ENCODE data around the gene EIF3L. TPM values are rescaled to one million over a fixed set of nuclear protein-coding genes. Genes with fewer than 3 reads are reported as not detected.

The EIF3L gene
- polyA plus RNA-seq, 3 donors: 209 to 503 (median 246) TPM

DNA sequence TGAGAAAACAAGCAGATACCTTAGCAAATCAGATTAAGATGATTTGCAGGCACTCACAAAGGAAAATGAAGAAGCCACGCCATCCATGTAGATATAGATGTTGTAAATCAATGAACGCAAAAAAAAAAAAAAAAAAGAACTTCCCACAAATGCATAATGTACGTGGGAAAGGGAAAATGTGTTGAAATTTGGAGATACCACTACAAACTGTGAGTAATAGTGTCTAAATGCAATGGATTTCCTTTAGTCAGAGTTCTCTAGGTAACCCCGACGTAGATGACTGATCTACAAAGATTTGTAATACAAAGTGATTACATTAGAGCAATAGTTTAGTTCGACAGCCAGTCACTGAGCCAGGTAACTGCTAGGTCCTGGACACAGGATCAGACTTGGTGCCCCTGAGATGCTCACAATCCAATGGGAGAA, 4.3 kb upstream of the EIF3L start:
- H3K4me1 ChIP-seq (ENCODE audit: control insufficient read depth in 1 of 2, insufficient read depth in 2 of 2, low read length in 2 of 2): peaks cover 22 to 27% of the 10 kb centered on the region in 2 donors
- H3K36me3 Mint-ChIP-seq: peaks cover 1 to 8% of the 10 kb centered on the region in 2 donors
- peaks cover 0 to 8% (median 4%) of the 10 kb centered on the region in 7 donors for H3K9me3 Mint-ChIP-seq
- H3K9ac ChIP-seq (ENCODE audit: insufficient read depth, low read length, poor library complexity, severe bottlenecking): no peak overlapping the region
- H3K4me3 ChIP-seq (replicated peaks in 1 of 3; ENCODE audit: low read depth in 2 of 3, low read length in 3 of 3): peak overlapping the region; percentile 4 to 87 (median 33)
- H3K36me3 ChIP-seq (replicated peaks in 1 of 2; ENCODE audit: control insufficient read depth in 1 of 2, insufficient read depth in 2 of 2, low read length in 2 of 2): peaks cover under 1 to 1% of the 10 kb centered on the region in 2 donors
- H3K4me1 Mint-ChIP-seq: peaks cover 31% of the 10 kb centered on the region
- peaks cover 2% of the 10 kb centered on the region for H4K20me1 ChIP-seq (ENCODE audit: insufficient read depth, low read length)
- peak overlapping the region; percentile 77 to 83 for H3K4me3 Mint-ChIP-seq
- H3K79me2 ChIP-seq (ENCODE audit: insufficient read depth, low read length): peaks cover 39% of the 10 kb centered on the region
- TF ChIP-seq, protein P1, sequence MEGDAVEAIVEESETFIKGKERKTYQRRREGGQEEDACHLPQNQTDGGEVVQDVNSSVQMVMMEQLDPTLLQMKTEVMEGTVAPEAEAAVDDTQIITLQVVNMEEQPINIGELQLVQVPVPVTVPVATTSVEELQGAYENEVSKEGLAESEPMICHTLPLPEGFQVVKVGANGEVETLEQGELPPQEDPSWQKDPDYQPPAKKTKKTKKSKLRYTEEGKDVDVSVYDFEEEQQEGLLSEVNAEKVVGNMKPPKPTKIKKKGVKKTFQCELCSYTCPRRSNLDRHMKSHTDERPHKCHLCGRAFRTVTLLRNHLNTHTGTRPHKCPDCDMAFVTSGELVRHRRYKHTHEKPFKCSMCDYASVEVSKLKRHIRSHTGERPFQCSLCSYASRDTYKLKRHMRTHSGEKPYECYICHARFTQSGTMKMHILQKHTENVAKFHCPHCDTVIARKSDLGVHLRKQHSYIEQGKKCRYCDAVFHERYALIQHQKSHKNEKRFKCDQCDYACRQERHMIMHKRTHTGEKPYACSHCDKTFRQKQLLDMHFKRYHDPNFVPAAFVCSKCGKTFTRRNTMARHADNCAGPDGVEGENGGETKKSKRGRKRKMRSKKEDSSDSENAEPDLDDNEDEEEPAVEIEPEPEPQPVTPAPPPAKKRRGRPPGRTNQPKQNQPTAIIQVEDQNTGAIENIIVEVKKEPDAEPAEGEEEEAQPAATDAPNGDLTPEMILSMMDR (IDR thresholded peaks at IDR 0.05): no peak
- H3K4me2 ChIP-seq (replicated peaks; ENCODE audit: extremely low read depth, low read length, poor library complexity, severe bottlenecking): peak overlapping the region; percentile 97
- WGBS (ENCODE audit: insufficient coverage): 90% methylated on average over 2 of the region's 6 CpGs
- DNase-seq: peak in 2 of 3 donors; percentile 38 to 58
- no peaks in the 10 kb centered on the region for H3K9me3 ChIP-seq (replicated peaks in 1 of 2; ENCODE audit: control insufficient read depth in 1 of 2, insufficient read depth in 1 of 2, low read length in 2 of 2)
- H2AFZ ChIP-seq (ENCODE audit: insufficient read depth, low read depth, low read length, poor library complexity, severe bottlenecking): peak overlapping the region; percentile 55
- H3K27me3 ChIP-seq (ENCODE audit: control insufficient read depth in 2 of 2, insufficient read depth in 2 of 2, low read length in 2 of 2): no peaks in the 10 kb centered on the region
- no peaks in the 10 kb centered on the region for H3K27me3 Mint-ChIP-seq (ENCODE audit: low read depth in 3 of 3)
- peak overlapping the region; percentile 78 to 94 (median 89) for H3K27ac Mint-ChIP-seq
- H3K27ac ChIP-seq (ENCODE audit: low read depth in 1 of 2, low read length in 2 of 2): peak overlapping the region; percentile 59 to 61
- intact Hi-C loops (cut with micrococcal nuclease): loop anchor here (10.0 kb wide), 2 partner anchors 100 to 170 kb away; partner anchors contain the start of gene LGALS1 (in 1 of the 2)

DNA sequence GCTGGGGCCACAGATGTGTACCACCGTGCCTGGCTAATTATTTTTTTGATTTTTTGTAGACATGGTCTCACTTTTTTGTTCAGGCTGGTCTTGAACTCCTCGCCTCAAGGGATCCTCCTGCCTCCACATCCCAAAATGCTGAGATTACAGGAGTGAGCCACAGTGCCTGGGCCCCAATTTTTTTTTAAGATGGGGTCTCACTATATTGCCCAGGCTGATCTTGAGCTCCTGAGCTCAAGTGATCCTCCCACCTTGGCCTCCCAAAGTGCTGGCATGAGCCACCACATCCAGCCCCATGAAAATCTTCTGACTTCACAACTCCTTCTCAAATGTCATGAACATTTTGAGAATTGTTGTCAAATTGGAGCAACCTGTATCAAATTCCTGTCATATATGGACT, 2.8 kb upstream of the EIF3L start:
- Histone ChIP-seq H3K36me3 (replicated peaks in 1 of 2; ENCODE audit: control insufficient read depth in 1 of 2, insufficient read depth in 2 of 2, low read length in 2 of 2) (peaks cover 5 to 9% of the 10 kb centered on the region in 2 donors), H3K27ac (ENCODE audit: low read depth in 1 of 2, low read length in 2 of 2) (no peak overlapping the region), H3K79me2 (ENCODE audit: insufficient read depth, low read length) (peaks cover 46% of the 10 kb centered on the region), H3K9me3 (replicated peaks in 1 of 2; ENCODE audit: control insufficient read depth in 1 of 2, insufficient read depth in 1 of 2, low read length in 2 of 2) (no peaks in the 10 kb centered on the region), H4K20me1 (ENCODE audit: insufficient read depth, low read length) (peaks cover 17% of the 10 kb centered on the region), H3K4me3 (replicated peaks in 1 of 3; ENCODE audit: low read depth in 2 of 3, low read length in 3 of 3) (no peak overlapping the region), H2AFZ (ENCODE audit: insufficient read depth, low read depth, low read length, poor library complexity, severe bottlenecking) (no peak overlapping the region), H3K9ac (ENCODE audit: insufficient read depth, low read length, poor library complexity, severe bottlenecking) (no peak overlapping the region), H3K4me2 (replicated peaks; ENCODE audit: extremely low read depth, low read length, poor library complexity, severe bottlenecking) (no peak overlapping the region), H3K4me1 (ENCODE audit: control insufficient read depth in 1 of 2, insufficient read depth in 2 of 2, low read length in 2 of 2) (peaks cover 27 to 33% of the 10 kb centered on the region in 2 donors), H3K27me3 (ENCODE audit: control insufficient read depth in 2 of 2, insufficient read depth in 2 of 2, low read length in 2 of 2) (no peaks in the 10 kb centered on the region)
- no peak for DNase-seq
- WGBS (ENCODE audit: insufficient coverage): 80% methylated on average over 1 of the region's 2 CpGs
- H3K4me1 Mint-ChIP-seq: peaks cover 36% of the 10 kb centered on the region
- peaks cover 0 to 8% (median 4%) of the 10 kb centered on the region in 7 donors for H3K9me3 Mint-ChIP-seq
- H3K4me3 Mint-ChIP-seq: no peak overlapping the region
- no peak overlapping the region for H3K27ac Mint-ChIP-seq
- TF ChIP-seq, protein P1 (IDR thresholded peaks at IDR 0.05): no peak
- peaks cover 8 to 9% of the 10 kb centered on the region in 2 donors for H3K36me3 Mint-ChIP-seq
- intact Hi-C loops (cut with micrococcal nuclease): loop anchor here (10.0 kb wide), 2 partner anchors 102 to 172 kb away; partner anchors contain the start of gene LGALS1 (in 1 of the 2)
- no peaks in the 10 kb centered on the region for H3K27me3 Mint-ChIP-seq (ENCODE audit: low read depth in 3 of 3)
